ENCODE results near the gene VIT. TPM values are rescaled to one million over a fixed set of nuclear protein-coding genes. Genes with fewer than 3 reads are reported as not detected.

Gene VIT
- total RNA-seq, 1 donor from 2014 or later = 56.5 TPM

- Histone ChIP-seq H3K27ac (no peak overlapping the region), H3K27me3 (no peaks in the 10 kb centered on the region), H3K9me3 (no peaks in the 10 kb centered on the region), H3K4me3 (no peak overlapping the region), H3K4me1 (no peaks in the 10 kb centered on the region), H3K36me3 (no peaks in the 10 kb centered on the region)
- intact Hi-C loops (cut with DNase I) = no loop called here
- TF ChIP-seq CTCF (IDR thresholded peaks at IDR 0.05) (no peak), POLR2AphosphoS5 (IDR thresholded peaks at IDR 0.05; ENCODE audit: insufficient read depth in 1 of 2, low read depth in 1 of 2) (no peak), POLR2A (IDR thresholded peaks at IDR 0.05) (no peak)
- no peak for DNase-seq (ENCODE audit: extremely low spot score in 2 of 2)
Observed at GRCh38 chr2:36807223-36807886, 110.8 kb downstream of the VIT start.

DNA sequence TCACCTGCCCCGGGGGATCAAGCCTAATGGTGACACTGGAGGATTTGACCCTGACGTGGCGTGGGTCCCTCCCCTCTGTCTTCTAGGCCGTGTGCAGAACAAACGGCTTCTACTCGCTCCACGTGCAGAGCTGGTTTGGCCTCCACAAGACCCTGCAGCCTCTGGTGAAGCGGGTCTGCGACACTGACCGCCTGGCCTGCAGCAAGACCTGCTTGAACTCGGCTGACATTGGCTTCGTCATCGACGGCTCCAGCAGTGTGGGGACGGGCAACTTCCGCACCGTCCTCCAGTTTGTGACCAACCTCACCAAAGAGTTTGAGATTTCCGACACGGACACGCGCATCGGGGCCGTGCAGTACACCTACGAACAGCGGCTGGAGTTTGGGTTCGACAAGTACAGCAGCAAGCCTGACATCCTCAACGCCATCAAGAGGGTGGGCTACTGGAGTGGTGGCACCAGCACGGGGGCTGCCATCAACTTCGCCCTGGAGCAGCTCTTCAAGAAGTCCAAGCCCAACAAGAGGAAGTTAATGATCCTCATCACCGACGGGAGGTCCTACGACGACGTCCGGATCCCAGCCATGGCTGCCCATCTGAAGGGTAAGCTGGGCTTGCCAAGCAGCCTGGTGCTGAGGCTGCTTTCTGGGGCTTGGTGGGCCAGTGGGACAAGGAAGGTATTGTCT is 112.0 kb downstream of the VIT start:
- Histone ChIP-seq H3K4me3 (no peak overlapping the region), H3K27me3 (no peaks in the 10 kb centered on the region), H3K27ac (no peak overlapping the region), H3K4me1 (no peaks in the 10 kb centered on the region), H3K36me3 (no peaks in the 10 kb centered on the region), H3K9me3 (no peaks in the 10 kb centered on the region)
- TF ChIP-seq POLR2AphosphoS5 (IDR thresholded peaks at IDR 0.05; ENCODE audit: insufficient read depth in 1 of 2, low read depth in 1 of 2) = no peak
- no peak for TF ChIP-seq POLR2A (IDR thresholded peaks at IDR 0.05)
- no peak for TF ChIP-seq CTCF (IDR thresholded peaks at IDR 0.05)
- intact Hi-C loops (cut with DNase I) = no loop called here
- DNase-seq (ENCODE audit: extremely low spot score in 2 of 2) = no peak

DNA sequence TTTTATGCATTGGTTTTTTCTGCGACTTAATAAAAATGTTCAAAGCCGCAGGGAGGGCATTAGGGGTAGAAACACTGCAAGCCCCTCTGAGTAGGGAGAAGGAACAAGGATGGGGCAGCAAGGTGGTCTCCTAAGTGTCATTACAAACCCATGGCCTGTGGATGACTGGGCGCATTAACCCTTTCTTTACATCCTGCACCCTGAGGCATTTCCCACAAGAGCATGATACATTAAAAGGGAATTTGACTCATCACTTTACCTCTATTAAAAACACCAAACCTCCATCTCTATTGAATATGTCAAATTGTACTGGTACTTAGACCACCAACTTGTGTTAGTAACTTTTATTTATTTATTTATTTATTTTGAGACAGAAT is 112.5 kb downstream of the VIT start:
- TF ChIP-seq POLR2A (IDR thresholded peaks at IDR 0.05) (no peak), CTCF (IDR thresholded peaks at IDR 0.05) (no peak), POLR2AphosphoS5 (IDR thresholded peaks at IDR 0.05; ENCODE audit: insufficient read depth in 1 of 2, low read depth in 1 of 2) (no peak)
- Histone ChIP-seq H3K4me3 (no peak overlapping the region), H3K9me3 (no peaks in the 10 kb centered on the region), H3K27ac (no peak overlapping the region), H3K4me1 (no peaks in the 10 kb centered on the region), H3K27me3 (no peaks in the 10 kb centered on the region), H3K36me3 (no peaks in the 10 kb centered on the region)
- DNase-seq (ENCODE audit: extremely low spot score in 2 of 2) = no peak
- intact Hi-C loops (cut with DNase I) = no loop called here

- Histone ChIP-seq H3K27ac (no peak overlapping the region), H3K9me3 (no peaks in the 10 kb centered on the region), H3K27me3 (no peaks in the 10 kb centered on the region), H3K36me3 (no peaks in the 10 kb centered on the region), H3K4me3 (no peak overlapping the region), H3K4me1 (no peaks in the 10 kb centered on the region)
- intact Hi-C loops (cut with DNase I) = no loop called here
- no peak for TF ChIP-seq POLR2AphosphoS5 (IDR thresholded peaks at IDR 0.05; ENCODE audit: insufficient read depth in 1 of 2, low read depth in 1 of 2)
- peak in 1 of 2 donors; percentile 47 for DNase-seq (ENCODE audit: extremely low spot score in 2 of 2)
Observed at GRCh38 chr2:36811071-36811470, 114.6 kb downstream of the VIT start.

DNA sequence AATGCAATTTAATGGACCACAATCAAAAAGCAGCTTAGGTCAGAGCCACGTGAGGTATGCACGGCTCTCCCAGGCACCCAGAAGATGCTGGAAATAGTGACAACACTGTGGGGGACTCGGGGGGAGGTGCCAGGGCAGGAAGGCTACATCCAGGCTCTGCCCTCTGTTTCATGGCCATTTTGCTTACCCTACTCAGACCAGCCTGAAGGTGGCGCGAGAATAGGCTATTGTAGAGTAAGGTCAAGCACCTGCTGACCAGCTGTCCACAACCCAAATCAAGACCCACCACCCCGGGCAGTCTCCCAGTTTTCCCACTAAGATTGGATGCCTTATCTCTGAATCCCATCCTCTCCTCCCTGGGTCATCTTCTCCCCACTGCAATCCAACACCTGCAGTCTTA is 115.7 kb downstream of the VIT start:
- intact Hi-C loops (cut with DNase I) = no loop called here
- DNase-seq (ENCODE audit: extremely low spot score in 2 of 2) = no peak
- Histone ChIP-seq H3K4me3 (no peak overlapping the region), H3K9me3 (no peaks in the 10 kb centered on the region), H3K27me3 (no peaks in the 10 kb centered on the region), H3K27ac (no peak overlapping the region), H3K4me1 (no peaks in the 10 kb centered on the region), H3K36me3 (no peaks in the 10 kb centered on the region)
- TF ChIP-seq POLR2A (IDR thresholded peaks at IDR 0.05) (no peak), CTCF (IDR thresholded peaks at IDR 0.05) (no peak), POLR2AphosphoS5 (IDR thresholded peaks at IDR 0.05; ENCODE audit: insufficient read depth in 1 of 2, low read depth in 1 of 2) (no peak)
